NCI-H2029 treated with DMSO at 0.1 percent for 48 hours (cell line): Measurements from ENCODE around the gene RPS27L.

Source experiments
- DNase-seq: peaks from one replicate; lab custom pipeline; 2025; lab: John Stamatoyannopoulos, UW

Gene RPS27L

GRCh38 chr15:63188247-63188925, 31.1 kb upstream of the RPS27L start:
- DNase-seq = no peak

- no peak for DNase-seq
Observed at GRCh38 chr15:63187589-63188226, 30.4 kb upstream of the RPS27L start.

- no peak for DNase-seq
Observed at GRCh38 chr15:63186065-63186464, 28.8 kb upstream of the RPS27L start.

- no peak for DNase-seq
Observed at GRCh38 chr15:63185206-63185605, 27.9 kb upstream of the RPS27L start.

GRCh38 chr15:63181648-63182047, 24.4 kb upstream of the RPS27L start:
- no peak for DNase-seq

GRCh38 chr15:63180746-63181145, 23.5 kb upstream of the RPS27L start:
- DNase-seq = no peak

GRCh38 chr15:63178034-63178433, 20.8 kb upstream of the RPS27L start:
- no peak for DNase-seq

GRCh38 chr15:63176302-63176701, 19.0 kb upstream of the RPS27L start:
- DNase-seq = no peak

GRCh38 chr15:63172851-63173451, 15.7 kb upstream of the RPS27L start:
- DNase-seq = no peak

GRCh38 chr15:63172376-63172775, 15.1 kb upstream of the RPS27L start:
- DNase-seq = no peak

- DNase-seq = no peak
Observed at GRCh38 chr15:63169788-63170187, 12.5 kb upstream of the RPS27L start.

GRCh38 chr15:63166219-63166618, 8.9 kb upstream of the RPS27L start:
- no peak for DNase-seq

- no peak for DNase-seq
Observed at GRCh38 chr15:63165166-63165859, 8.0 kb upstream of the RPS27L start.

- no peak for DNase-seq
Observed at GRCh38 chr15:63163217-63163616, 5.9 kb upstream of the RPS27L start.

- no peak for DNase-seq
Observed at GRCh38 chr15:63160638-63161037, 3.4 kb upstream of the RPS27L start.

GRCh38 chr15:63157891-63158431, 684 bp upstream of the RPS27L start:
- no peak for DNase-seq

- DNase-seq = no peak
Observed at GRCh38 chr15:63156755-63157117, 541 bp downstream of the RPS27L start.

- no peak for DNase-seq
Observed at GRCh38 chr15:63156086-63156710, 1.1 kb downstream of the RPS27L start.

- no peak for DNase-seq
Observed at GRCh38 chr15:63155486-63155885, 1.8 kb downstream of the RPS27L start.

- no peak for DNase-seq
Observed at GRCh38 chr15:63151665-63152064, 5.6 kb downstream of the RPS27L start.

GRCh38 chr15:63146684-63147083, 10.6 kb downstream of the RPS27L start:
- DNase-seq = no peak

GRCh38 chr15:63145426-63145825, 11.9 kb downstream of the RPS27L start:
- DNase-seq = no peak
